Esophagus squamous epithelium (tissue), 5 donors: Measurements from ENCODE around the gene ESPNL. TPM values are rescaled to one million over a fixed set of nuclear protein-coding genes. Genes with fewer than 3 reads are reported as not detected.

Experiments used
- DNase-seq: peaks from one replicate; lab custom pipeline; 2025; lab: John Stamatoyannopoulos, UW
- H3K27ac ChIP-seq, 4 donors: fragments of 200-600 bp; sonication (generic); one replicate each; pipeline ENCODE4 v1.5.1; 2016 to 2019; ENCODE audit warnings: mild to moderate bottlenecking in 1 of 4
- H3K27me3 ChIP-seq, 4 donors: fragments of 200-600 bp; sonication (generic); 1 replicate in 3 of 4; 2 replicates in 1 of 4; pipeline versions ENCODE4 v1.5.1 to v1.6.0; 2017 to 2021; ENCODE audit warnings: antibody characterized with exemption in 1 of 4
- H3K36me3 ChIP-seq, 3 donors: fragments of 200-600 bp; sonication (generic); one replicate each; pipeline ENCODE4 v1.5.1; 2016 to 2019
- H3K4me1 ChIP-seq, 3 donors: fragments of 200-600 bp; sonication (generic); one replicate each; pipeline ENCODE4 v1.5.1; 2017 to 2019
- H3K4me3 ChIP-seq, 4 donors: fragments of 200-600 bp; sonication (generic); 1 replicate in 3 of 4; 2 replicates in 1 of 4; pipeline ENCODE4 v1.5.1; 2016 to 2019; ENCODE audit warnings: mild to moderate bottlenecking in 2 of 4, moderate library complexity in 1 of 4
- H3K9me3 ChIP-seq, 3 donors: fragments of 200-600 bp; sonication (generic); one replicate each; pipeline ENCODE4 v1.5.1; 2016 to 2019
- CTCF ChIP-seq, 6 experiments: fragments of 450-650 bp in 4 of 6; fragments of 200-600 bp in 2 of 6; sonication (generic) in 2 of 6; IDR thresholded peaks; one replicate each; pipeline ENCODE4 v1.5.1; 2016 to 2019; ENCODE audit warnings: antibody characterized with exemption in 6 of 6, mild to moderate bottlenecking in 4 of 6, moderate library complexity in 4 of 6
- POLR2A ChIP-seq, 4 donors: fragments of 450-650 bp; IDR thresholded peaks; one replicate each; pipeline ENCODE4 v1.6.1; 2017; ENCODE audit warnings: antibody characterized with exemption in 4 of 4, mild to moderate bottlenecking in 4 of 4, moderate library complexity in 3 of 4
- WGBS, 2 donors: methylation state at CpG; one replicate each; pipeline ENCODE4 v1.1.5; 2018; 5-methylcytosine and 5-hydroxymethylcytosine counted together
- intact Hi-C: fragments of 100-400 bp; cut with DNase I; formaldehyde crosslinking; loops from one replicate; pipeline ENCODE4 v1.15.0; 2022
- total RNA-seq, 4 donors: library from RNA; depleted of rRNA; stranded (reverse); fragments of >200 nt; gene quantifications; one replicate each; pipeline ENCODE4 v1.1.0, GENCODE V29; 2016
- donor health status: DM: yes; HTN: yes; CAD: no.

Gene ESPNL
- total RNA-seq, 4 donors from 2014 or later: 0.04 to 1.3 (median 0.88) TPM; not detected in 1

DNA sequence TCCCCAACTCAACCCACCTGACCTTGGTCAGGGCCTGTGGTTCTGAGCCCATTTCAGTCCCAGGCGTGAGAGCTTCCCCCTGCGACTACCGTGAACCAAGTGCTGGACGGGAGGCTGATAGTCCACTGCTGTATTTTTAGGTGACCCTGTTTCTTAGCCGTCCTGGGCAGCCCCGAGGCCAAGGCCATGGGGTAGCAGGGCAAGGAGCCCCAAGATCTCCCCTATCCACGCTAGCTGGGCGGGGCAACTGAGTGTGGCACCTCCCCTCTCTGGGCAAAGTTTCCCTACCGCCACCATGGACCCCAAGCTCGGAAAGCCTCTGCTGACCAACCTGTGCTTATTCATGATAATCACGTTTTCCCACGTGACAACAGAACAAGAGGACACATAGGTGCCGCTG, 37.7 kb downstream of the ESPNL start:
- DNase-seq: no peak
- TF ChIP-seq CTCF (IDR thresholded peaks at IDR 0.05): no peak
- TF ChIP-seq POLR2A (IDR thresholded peaks at IDR 0.05): no peak
- H3K4me1 ChIP-seq: peaks cover 18 to 48% (median 37%) of the 10 kb centered on the region in 3 donors
- H3K4me3 ChIP-seq: no peak overlapping the region
- WGBS, 2 donors: 93 to 100% methylated on average over 1 to 5 of the region's 13 CpGs
- H3K36me3 ChIP-seq: no peaks in the 10 kb centered on the region
- H3K9me3 ChIP-seq: no peaks in the 10 kb centered on the region
- no peaks in the 10 kb centered on the region for H3K27me3 ChIP-seq
- H3K27ac ChIP-seq: peak overlapping the region in 1 of 4 donors; percentile 31
- intact Hi-C loops: no loop called here

DNA sequence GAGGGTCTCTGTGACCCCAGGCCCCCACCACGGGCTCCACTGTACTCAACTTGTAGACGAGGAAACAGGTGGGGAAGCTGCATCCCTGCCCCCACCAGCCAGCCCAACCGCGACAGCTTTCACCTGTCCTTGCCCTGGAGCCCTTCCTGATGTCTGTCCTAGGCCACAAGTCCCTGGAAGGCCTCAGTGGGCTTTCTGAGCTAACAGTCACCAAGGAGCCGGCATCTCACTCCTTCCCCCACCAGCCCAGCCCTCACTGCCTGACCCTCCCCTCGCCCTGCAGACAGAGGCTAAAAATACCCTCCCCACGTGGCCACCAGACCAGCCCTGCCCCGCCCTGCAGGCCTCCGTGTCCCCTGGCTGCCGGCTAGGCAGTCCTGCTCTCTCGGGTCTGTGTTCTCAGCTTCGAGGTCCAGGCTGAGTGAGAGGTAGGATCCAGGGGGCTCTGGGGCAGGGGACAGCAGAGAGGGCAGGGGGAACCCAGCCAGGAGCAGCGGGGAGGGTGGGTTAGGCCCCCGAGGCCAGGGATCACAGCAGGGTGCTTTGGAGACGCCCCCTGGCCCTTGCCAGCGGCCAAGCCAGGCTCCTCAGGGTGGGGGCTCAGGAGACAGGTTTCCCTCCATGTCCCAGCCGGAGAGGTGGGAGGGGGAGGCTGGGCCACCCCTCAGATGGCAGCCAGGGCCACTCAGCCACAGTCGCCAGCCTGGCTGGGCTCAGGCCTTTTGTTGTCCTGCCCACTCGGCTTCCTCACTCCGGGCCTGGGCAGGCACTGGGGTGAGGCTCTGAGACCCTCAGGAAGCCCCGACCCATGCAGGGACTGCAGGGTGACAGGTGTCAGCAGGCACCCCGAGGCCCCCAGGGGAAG, 38.4 kb downstream of the ESPNL start, which contains the start of gene KLHL30:
Gene KLHL30, plus strand, starts transcription at position 338 of the 865 bp plus-strand sequence. CDS start 2,087 bp downstream, outside the sequence.
- no peak for DNase-seq
- intact Hi-C loops: no loop called here
- Histone ChIP-seq H3K27ac (peak within 1 kb of the TSS in 3 of 4 donors; percentile 6 to 31 (median 24)), H3K4me3 (peak within 1 kb of the TSS in 3 of 4 donors; percentile 18 to 41 (median 23)), H3K9me3 (no peaks in the 10 kb centered on the region), H3K4me1 (peaks cover 22 to 54% (median 44%) of the 10 kb centered on the region in 3 donors), H3K27me3 (no peaks in the 10 kb centered on the region), H3K36me3 (no peaks in the 10 kb centered on the region)
- TF ChIP-seq POLR2A (IDR thresholded peaks at IDR 0.05) (no peak), CTCF (IDR thresholded peaks at IDR 0.05) (no peak)
- WGBS, 2 donors: 52 to 73% methylated on average over 4 to 11 of the region's 22 CpGs

- Histone ChIP-seq H3K36me3 (no peaks in the 10 kb centered on the region), H3K27me3 (no peaks in the 10 kb centered on the region), H3K4me1 (peaks cover 27 to 60% (median 49%) of the 10 kb centered on the region in 3 donors), H3K4me3 (peak overlapping the region in 3 of 4 donors; percentile 18 to 41 (median 23)), H3K9me3 (no peaks in the 10 kb centered on the region), H3K27ac (no peak overlapping the region)
- intact Hi-C loops: no loop called here
- TF ChIP-seq POLR2A (IDR thresholded peaks at IDR 0.05): no peak
- TF ChIP-seq CTCF (IDR thresholded peaks at IDR 0.05): peak in 5 of 6 experiments; percentile 16 to 45 (median 28)
- WGBS, 2 donors: 77 to 83% methylated on average over 7 to 24 of the region's 56 CpGs
- DNase-seq: no peak
These were observed 39.3 kb downstream of the ESPNL start for GRCh38 chr2:238139196-238140039.

DNA sequence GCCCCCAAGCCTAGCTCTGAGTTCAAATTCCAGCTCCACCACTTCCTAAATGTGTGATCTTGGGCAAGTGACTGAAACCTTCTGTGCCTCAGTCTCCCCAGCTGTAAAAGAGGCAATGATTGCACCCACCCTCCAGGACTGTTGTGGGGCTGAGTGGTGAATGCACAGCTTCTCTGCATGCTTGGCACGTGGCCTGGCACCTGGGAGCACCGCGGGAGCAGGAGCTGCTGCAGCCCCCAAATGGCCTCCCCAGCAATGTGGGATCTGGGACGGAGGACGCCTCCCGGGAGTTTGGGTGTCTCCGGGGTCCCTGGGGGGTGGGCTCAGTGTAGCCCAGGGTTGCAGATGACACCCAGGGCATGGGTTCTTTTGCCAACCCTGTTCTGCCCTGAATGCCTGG, 39.9 kb downstream of the ESPNL start:
- H3K27ac ChIP-seq: no peak overlapping the region
- no peak for DNase-seq
- H3K36me3 ChIP-seq: no peaks in the 10 kb centered on the region
- no peak overlapping the region for H3K4me3 ChIP-seq
- WGBS, 2 donors: no CpG with 5 or more reads among the region's 7 CpGs
- no peak for TF ChIP-seq POLR2A (IDR thresholded peaks at IDR 0.05)
- no peak for TF ChIP-seq CTCF (IDR thresholded peaks at IDR 0.05)
- intact Hi-C loops: no loop called here
- peaks cover 27 to 60% (median 49%) of the 10 kb centered on the region in 3 donors for H3K4me1 ChIP-seq
- no peaks in the 10 kb centered on the region for H3K9me3 ChIP-seq
- no peaks in the 10 kb centered on the region for H3K27me3 ChIP-seq
